Measurements from ENCODE around the gene LGI2. TPM values are rescaled to one million over a fixed set of nuclear protein-coding genes. Genes with fewer than 3 reads are reported as not detected.

The LGI2 gene
- total and polyA plus RNA-seq, 4 donors = 0.18 to 1.8 (median 0.88) TPM

- no peak overlapping the region for H3K9ac ChIP-seq (ENCODE audit: insufficient read depth in 1 of 2, low read length in 2 of 2)
- peaks cover 0 to 3% (median 0%) of the 10 kb centered on the region in 4 donors for H3K9me3 ChIP-seq (ENCODE audit: control insufficient read depth in 4 of 4, insufficient read depth in 3 of 4, low read length in 3 of 4)
- H3K36me3 ChIP-seq (ENCODE audit: control insufficient read depth in 4 of 4, insufficient read depth in 4 of 4, low read length in 4 of 4) = no peaks in the 10 kb centered on the region
- ATAC-seq (ENCODE audit: insufficient read depth, low FRiP score) = peak; percentile 56
- no peaks in the 10 kb centered on the region for H3K27me3 ChIP-seq (ENCODE audit: control insufficient read depth in 3 of 3, insufficient read depth in 3 of 3, low read length in 2 of 3)
- TF ChIP-seq CTCF (IDR thresholded peaks at IDR 0.05; ENCODE audit: control extremely low read depth, extremely low read depth) = no peak
- H3K27ac ChIP-seq (ENCODE audit: low read depth in 1 of 2, low read length in 1 of 2) = peak overlapping the region in 1 of 2 donors; percentile 5
- H3K4me3 ChIP-seq = no peak overlapping the region
- peaks cover 0 to 11% (median 0%) of the 10 kb centered on the region in 5 donors for H3K4me1 ChIP-seq (ENCODE audit: control insufficient read depth in 5 of 5, insufficient read depth in 5 of 5, low read length in 5 of 5)
- peak in 2 of 3 donors; percentile 28 to 52 for DNase-seq
- WGBS, 2 donors = 33 to 57% methylated on average over 24 of the region's 24 CpGs
These were observed 56.8 kb downstream of the LGI2 start for GRCh38 chr4:24973747-24974601.

GRCh38 chr4:24973404-24973746, 57.4 kb downstream of the LGI2 start:
- H3K27ac ChIP-seq (ENCODE audit: low read depth in 1 of 2, low read length in 1 of 2) = no peak overlapping the region

GRCh38 chr4:24971192-24971591, 59.6 kb downstream of the LGI2 start:
- no peak overlapping the region for H3K4me3 ChIP-seq
- DNase-seq (no peak), ATAC-seq (ENCODE audit: insufficient read depth, low FRiP score) (no peak)
- no peak for TF ChIP-seq CTCF (IDR thresholded peaks at IDR 0.05; ENCODE audit: control extremely low read depth, extremely low read depth)
- peaks cover 0 to 1% (median under 1%) of the 10 kb centered on the region in 4 donors for H3K9me3 ChIP-seq (ENCODE audit: control insufficient read depth in 4 of 4, insufficient read depth in 3 of 4, low read length in 3 of 4)
- H3K9ac ChIP-seq (ENCODE audit: insufficient read depth in 1 of 2, low read length in 2 of 2) = no peak overlapping the region
- peaks cover 0 to 7% (median 0%) of the 10 kb centered on the region in 5 donors for H3K4me1 ChIP-seq (ENCODE audit: control insufficient read depth in 5 of 5, insufficient read depth in 5 of 5, low read length in 5 of 5)
- H3K27ac ChIP-seq (ENCODE audit: low read depth in 1 of 2, low read length in 1 of 2) = no peak overlapping the region
- H3K36me3 ChIP-seq (ENCODE audit: control insufficient read depth in 4 of 4, insufficient read depth in 4 of 4, low read length in 4 of 4) = no peaks in the 10 kb centered on the region
- 48 to 52% methylated on average over 7 of the region's 7 CpGs for WGBS, 2 donors
- H3K27me3 ChIP-seq (ENCODE audit: control insufficient read depth in 3 of 3, insufficient read depth in 3 of 3, low read length in 2 of 3) = no peaks in the 10 kb centered on the region

More at GRCh38 chr4:24973404-24973746, 57.4 kb downstream of the LGI2 start:
- Histone ChIP-seq H3K9ac (ENCODE audit: insufficient read depth in 1 of 2, low read length in 2 of 2) (no peak overlapping the region), H3K36me3 (ENCODE audit: control insufficient read depth in 4 of 4, insufficient read depth in 4 of 4, low read length in 4 of 4) (no peaks in the 10 kb centered on the region), H3K4me1 (ENCODE audit: control insufficient read depth in 5 of 5, insufficient read depth in 5 of 5, low read length in 5 of 5) (peaks cover 0 to 7% (median 0%) of the 10 kb centered on the region in 5 donors), H3K9me3 (ENCODE audit: control insufficient read depth in 4 of 4, insufficient read depth in 3 of 4, low read length in 3 of 4) (no peaks in the 10 kb centered on the region), H3K4me3 (no peak overlapping the region), H3K27me3 (ENCODE audit: control insufficient read depth in 3 of 3, insufficient read depth in 3 of 3, low read length in 2 of 3) (no peaks in the 10 kb centered on the region)
- ATAC-seq (ENCODE audit: insufficient read depth, low FRiP score) (no peak), DNase-seq (no peak)
- TF ChIP-seq CTCF (IDR thresholded peaks at IDR 0.05; ENCODE audit: control extremely low read depth, extremely low read depth) = no peak
- 42 to 51% methylated on average over 3 of the region's 3 CpGs for WGBS, 2 donors
